ENCODE measurements around the gene FRMD4A.

- TF ChIP-seq POLR2A (IDR thresholded peaks at IDR 0.05) = no peak
- no peak for TF ChIP-seq CTCF (IDR thresholded peaks at IDR 0.05)
Measured at GRCh38 chr10:14024329-14025202, 306.2 kb downstream of the FRMD4A start.

Measured in testis (tissue), 2 donors.